Amygdala (tissue), 56 donors: ENCODE measurements around the gene FNBP1.

Source experiments
- DNase-seq, 56 donors: peaks; one replicate each; lab custom pipeline; 2025; lab: John Stamatoyannopoulos, UW

The FNBP1 gene

GRCh38 chr9:129841071-129841470 is 201.9 kb downstream of the FNBP1 start:
- no peak for DNase-seq

GRCh38 chr9:129840034-129840433 is 203.0 kb downstream of the FNBP1 start:
- DNase-seq, result no peak

GRCh38 chr9:129839324-129840023 is 203.5 kb downstream of the FNBP1 start:
- DNase-seq, result no peak

- DNase-seq, result no peak
Measured at GRCh38 chr9:129838707-129839259, 204.2 kb downstream of the FNBP1 start.
